ENCODE measurements around the gene SOX8. TPM values are rescaled to one million over a fixed set of nuclear protein-coding genes. Genes with fewer than 3 reads are reported as not detected.

Gene SOX8
- total RNA-seq, 4 donors from 2014 or later, result 0.15 to 0.78 (median 0.27) TPM; not detected in 1

DNA sequence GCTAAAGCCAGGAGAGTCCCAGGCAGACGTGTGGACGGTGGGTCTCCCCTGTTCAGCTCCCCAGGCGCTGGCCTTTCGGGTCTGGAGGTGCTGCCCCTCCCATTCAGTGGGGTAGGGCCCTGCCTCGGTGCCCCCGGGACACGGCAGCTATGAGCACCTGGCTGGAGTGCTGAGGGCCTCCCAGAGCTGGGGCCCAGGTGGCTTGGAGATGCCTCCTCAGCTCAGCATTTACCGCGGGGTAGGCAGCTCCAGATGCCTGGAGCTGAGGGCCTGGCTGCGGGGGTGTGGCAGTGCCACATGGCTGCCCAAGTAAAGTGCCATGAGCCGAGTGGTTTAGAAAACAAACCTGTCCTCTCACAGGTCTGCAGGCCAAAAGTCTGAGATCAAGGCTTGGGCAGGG is 19.5 kb downstream of the SOX8 start:
- H3K27ac ChIP-seq, result no peak overlapping the region
- TF ChIP-seq POLR2A (IDR thresholded peaks at IDR 0.05), result no peak
- TF ChIP-seq, protein P1, sequence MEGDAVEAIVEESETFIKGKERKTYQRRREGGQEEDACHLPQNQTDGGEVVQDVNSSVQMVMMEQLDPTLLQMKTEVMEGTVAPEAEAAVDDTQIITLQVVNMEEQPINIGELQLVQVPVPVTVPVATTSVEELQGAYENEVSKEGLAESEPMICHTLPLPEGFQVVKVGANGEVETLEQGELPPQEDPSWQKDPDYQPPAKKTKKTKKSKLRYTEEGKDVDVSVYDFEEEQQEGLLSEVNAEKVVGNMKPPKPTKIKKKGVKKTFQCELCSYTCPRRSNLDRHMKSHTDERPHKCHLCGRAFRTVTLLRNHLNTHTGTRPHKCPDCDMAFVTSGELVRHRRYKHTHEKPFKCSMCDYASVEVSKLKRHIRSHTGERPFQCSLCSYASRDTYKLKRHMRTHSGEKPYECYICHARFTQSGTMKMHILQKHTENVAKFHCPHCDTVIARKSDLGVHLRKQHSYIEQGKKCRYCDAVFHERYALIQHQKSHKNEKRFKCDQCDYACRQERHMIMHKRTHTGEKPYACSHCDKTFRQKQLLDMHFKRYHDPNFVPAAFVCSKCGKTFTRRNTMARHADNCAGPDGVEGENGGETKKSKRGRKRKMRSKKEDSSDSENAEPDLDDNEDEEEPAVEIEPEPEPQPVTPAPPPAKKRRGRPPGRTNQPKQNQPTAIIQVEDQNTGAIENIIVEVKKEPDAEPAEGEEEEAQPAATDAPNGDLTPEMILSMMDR (IDR thresholded peaks at IDR 0.05), result no peak
- no peaks in the 10 kb centered on the region for H3K36me3 ChIP-seq
- DNase-seq, result peak; percentile 37 to 46
- no peak overlapping the region for H3K4me3 ChIP-seq (replicated peaks in 1 of 3)
- intact Hi-C loops (cut with DNase I), result no loop called here
- peaks cover 0 to 3% of the 10 kb centered on the region in 2 donors for H3K4me1 ChIP-seq
- 81 to 83% methylated on average over 9 to 10 of the region's 11 CpGs for WGBS, 2 donors
- no peaks in the 10 kb centered on the region for H3K27me3 ChIP-seq
- H3K9me3 ChIP-seq, result no peaks in the 10 kb centered on the region

DNA sequence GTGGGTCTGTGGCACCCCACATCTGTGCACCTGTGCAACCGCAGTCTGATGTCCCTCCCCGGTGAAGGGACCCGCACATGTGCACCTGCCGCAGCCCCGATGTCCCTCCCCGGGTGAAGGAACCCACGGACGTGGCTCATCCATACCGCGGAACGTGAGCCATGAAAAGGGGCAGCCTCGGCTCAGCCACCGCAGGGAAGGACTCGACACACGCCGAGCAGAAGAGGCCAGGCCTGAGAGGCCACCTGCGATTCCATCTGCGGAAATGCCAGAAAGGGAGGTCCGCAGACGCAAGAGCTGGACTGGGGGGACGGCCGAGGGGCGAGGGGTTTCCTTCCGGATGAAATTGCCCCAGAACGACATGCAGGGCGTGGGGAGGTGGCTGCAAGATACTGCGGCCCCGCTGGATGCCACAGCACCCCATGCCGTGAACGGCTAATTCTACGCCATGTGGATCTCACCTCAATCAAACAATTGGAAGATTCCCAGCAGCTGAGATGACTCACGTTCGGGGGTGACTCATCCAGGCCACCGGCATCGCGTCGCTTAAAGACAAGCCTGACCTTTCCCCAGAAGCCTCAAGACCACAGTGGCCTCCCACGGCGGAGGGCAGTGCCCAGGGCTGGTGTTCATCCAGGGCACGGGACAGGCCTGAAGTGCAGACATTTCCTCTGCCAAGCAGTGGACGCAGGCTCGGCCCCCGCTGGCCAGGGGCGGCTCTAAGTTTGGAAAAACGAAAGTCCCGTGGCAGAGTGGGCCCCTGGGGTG is 21.0 kb downstream of the SOX8 start:
- H3K4me3 ChIP-seq (replicated peaks in 1 of 3), result no peak overlapping the region
- no peak for DNase-seq
- no peaks in the 10 kb centered on the region for H3K27me3 ChIP-seq
- TF ChIP-seq, protein P1 (IDR thresholded peaks at IDR 0.05), result no peak
- no peak for TF ChIP-seq POLR2A (IDR thresholded peaks at IDR 0.05)
- H3K4me1 ChIP-seq, result peaks cover 0 to 3% of the 10 kb centered on the region in 2 donors
- WGBS, 2 donors, result 78 to 83% methylated on average over 36 to 43 of the region's 46 CpGs
- H3K36me3 ChIP-seq, result no peaks in the 10 kb centered on the region
- intact Hi-C loops (cut with DNase I), result no loop called here
- H3K9me3 ChIP-seq, result no peaks in the 10 kb centered on the region
- no peak overlapping the region for H3K27ac ChIP-seq

DNA sequence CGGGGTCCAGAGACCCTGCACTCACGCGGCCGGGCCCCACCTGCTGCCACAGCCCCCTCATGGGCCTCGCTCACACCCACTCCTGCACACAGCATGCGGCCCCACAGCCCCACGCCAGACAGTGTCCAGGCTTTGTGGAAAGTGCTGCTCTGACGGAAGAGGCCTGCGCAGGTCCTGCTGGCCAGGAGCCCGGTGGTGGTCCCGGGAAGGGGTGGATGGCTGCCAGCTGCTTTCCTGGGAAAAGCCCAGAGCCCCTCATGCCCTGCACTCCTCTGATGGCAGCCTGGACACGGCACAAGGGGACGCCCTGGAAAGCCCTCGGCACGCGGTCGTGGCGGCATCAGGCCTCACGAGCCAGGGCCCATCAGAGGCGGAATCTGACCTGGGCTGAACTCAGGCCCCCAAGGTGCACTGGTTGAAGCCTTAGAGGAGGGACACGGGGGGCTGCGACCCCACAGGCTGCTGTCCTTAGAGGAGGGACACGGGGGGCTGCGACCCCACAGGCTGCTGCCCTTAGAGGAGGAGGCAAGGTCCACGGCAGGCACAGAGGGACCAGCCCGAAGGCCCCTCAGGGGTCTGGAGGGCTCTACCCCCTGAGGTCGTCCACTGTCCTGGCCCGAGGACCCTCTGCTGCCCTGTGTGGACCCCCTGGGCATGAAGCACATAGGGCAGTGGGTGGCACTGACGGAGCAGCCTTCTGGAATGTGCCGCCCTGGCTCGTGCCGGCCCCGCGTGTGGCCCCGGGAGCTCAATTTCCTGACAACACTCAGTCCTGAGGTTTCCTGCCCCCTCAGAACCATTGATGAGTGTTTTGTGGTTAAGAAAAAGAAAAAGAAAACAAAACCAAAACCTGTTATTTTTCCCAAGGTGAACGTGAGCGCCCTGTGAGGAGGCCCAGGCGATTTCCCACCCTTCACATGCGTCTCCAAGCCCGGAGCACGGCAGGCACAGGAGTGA is 22.1 kb downstream of the SOX8 start:
- no peak for DNase-seq
- intact Hi-C loops (cut with DNase I), result no loop called here
- no peaks in the 10 kb centered on the region for H3K36me3 ChIP-seq
- whole genome bisulfite sequencing, 2 donors, result 79 to 84% methylated on average over 23 to 31 of the region's 41 CpGs
- no peaks in the 10 kb centered on the region for H3K9me3 ChIP-seq
- no peaks in the 10 kb centered on the region for H3K27me3 ChIP-seq
- no peak overlapping the region for H3K27ac ChIP-seq
- no peak for TF ChIP-seq POLR2A (IDR thresholded peaks at IDR 0.05)
- TF ChIP-seq, protein P1 (IDR thresholded peaks at IDR 0.05), result no peak
- no peak overlapping the region for H3K4me3 ChIP-seq (replicated peaks in 1 of 3)
- peaks cover 0 to 3% of the 10 kb centered on the region in 2 donors for H3K4me1 ChIP-seq

DNA sequence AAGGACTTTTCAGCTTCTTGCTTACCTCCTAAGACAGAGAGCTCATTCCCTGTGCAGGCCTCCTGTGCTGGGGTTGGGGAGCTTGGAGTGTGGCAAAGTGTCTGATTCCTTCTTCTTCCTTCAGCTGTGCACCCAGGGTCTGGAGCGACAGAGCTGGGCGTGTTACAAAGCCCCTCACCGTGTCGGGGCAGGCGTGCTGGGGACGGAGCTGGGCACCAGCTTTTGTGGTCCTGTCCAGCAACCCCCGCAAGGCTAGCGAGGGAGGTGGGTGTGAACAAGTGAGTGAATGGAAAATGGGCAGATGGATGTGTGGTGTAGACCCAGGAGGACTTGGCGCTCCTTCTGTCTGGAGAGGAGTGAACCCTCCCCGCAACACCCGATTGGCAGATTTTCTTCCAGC is 23.7 kb downstream of the SOX8 start:
- intact Hi-C loops (cut with DNase I), result no loop called here
- WGBS, 2 donors, result 75 to 76% methylated on average over 11 of the region's 11 CpGs
- no peak overlapping the region for H3K4me3 ChIP-seq (replicated peaks in 1 of 3)
- no peaks in the 10 kb centered on the region for H3K9me3 ChIP-seq
- no peak for TF ChIP-seq POLR2A (IDR thresholded peaks at IDR 0.05)
- TF ChIP-seq, protein P1 (IDR thresholded peaks at IDR 0.05), result no peak
- H3K36me3 ChIP-seq, result no peaks in the 10 kb centered on the region
- DNase-seq, result no peak
- H3K27me3 ChIP-seq, result no peaks in the 10 kb centered on the region
- peaks cover 0 to 3% of the 10 kb centered on the region in 2 donors for H3K4me1 ChIP-seq
- H3K27ac ChIP-seq, result no peak overlapping the region
